ENCODE measurements around the gene FHL2. TPM values are rescaled to one million over a fixed set of nuclear protein-coding genes. Genes with fewer than 3 reads are reported as not detected.

FHL2 gene
- total RNA-seq, 2 experiments from 2014 or later: 3.3 to 4.4 TPM

GRCh38 chr2:105338020-105338385 lies 60.8 kb downstream of the FHL2 start:
- ATAC-seq: peak; percentile 10

GRCh38 chr2:105337122-105338019 lies 61.5 kb downstream of the FHL2 start, which contains the start of gene C2orf49:
Gene C2orf49 (plus strand): TSS chr2:105337540. CDS start chr2:105337588, 48 bp downstream.
- DNase-seq (peak; percentile 93), ATAC-seq (peak; percentile 91)
- ChIA-PET POLR2A (interaction anchor here (0.5 to 1.7 kb wide), 3 partner anchors 9 to 1004 kb away, joined by 3 to 14 read pairs (median 4); no protein-coding TSS in a partner anchor), CTCF (interaction anchor here (1.0 to 1.3 kb wide), 2 partner anchors 10 to 26 kb away, joined by 3 to 7 read pairs; no protein-coding TSS in a partner anchor)
- Mint-ChIP-seq H3K9me3 (no peaks in the 10 kb centered on the region), H3K4me3 (peak within 1 kb of the TSS; percentile 96), H3K36me3 (ENCODE audit: low read depth) (peaks cover 19% of the 10 kb centered on the region), H3K27me3 (no peaks in the 10 kb centered on the region), H3K27ac (peak within 1 kb of the TSS; percentile 100), H3K4me1 (ENCODE audit: low read depth) (peaks cover 30% of the 10 kb centered on the region)
- no peak for TF ChIP-seq CTCF (IDR thresholded peaks at IDR 0.05)
- intact Hi-C loops (cut with micrococcal nuclease): no loop called here

More at GRCh38 chr2:105338020-105338385, 60.8 kb downstream of the FHL2 start:
- Mint-ChIP-seq H3K9me3 (no peaks in the 10 kb centered on the region), H3K4me1 (ENCODE audit: low read depth) (peaks cover 30% of the 10 kb centered on the region), H3K4me3 (peak overlapping the region; percentile 96), H3K27ac (peak overlapping the region; percentile 100), H3K27me3 (no peaks in the 10 kb centered on the region), H3K36me3 (ENCODE audit: low read depth) (peaks cover 23% of the 10 kb centered on the region)
- no peak for TF ChIP-seq CTCF (IDR thresholded peaks at IDR 0.05)
- ChIA-PET POLR2A (interaction anchor here (0.9 to 1.7 kb wide), 3 partner anchors 9 to 31 kb away, joined by 3 to 14 read pairs (median 4); no protein-coding TSS in a partner anchor), CTCF (interaction anchor here (1.0 to 1.5 kb wide), 4 partner anchors 10 to 253 kb away, joined by 3 to 7 read pairs (median 4); no protein-coding TSS in a partner anchor)
- DNase-seq: no peak
- intact Hi-C loops (cut with micrococcal nuclease): no loop called here

- intact Hi-C loops (cut with micrococcal nuclease): no loop called here
- peak overlapping the region; percentile 96 for H3K4me3 Mint-ChIP-seq
- peaks cover 30% of the 10 kb centered on the region for H3K4me1 Mint-ChIP-seq (ENCODE audit: low read depth)
- H3K9me3 Mint-ChIP-seq: no peaks in the 10 kb centered on the region
- no peak for TF ChIP-seq CTCF (IDR thresholded peaks at IDR 0.05)
- ATAC-seq (no peak), DNase-seq (no peak)
- POLR2A ChIA-PET: interaction anchor here (1.7 kb wide), 1 partner anchor 9 kb away, joined by 14 read pairs; no protein-coding TSS in a partner anchor
- H3K27ac Mint-ChIP-seq: peak overlapping the region; percentile 100
- H3K36me3 Mint-ChIP-seq (ENCODE audit: low read depth): peaks cover 17% of the 10 kb centered on the region
- no peaks in the 10 kb centered on the region for H3K27me3 Mint-ChIP-seq
- CTCF ChIA-PET: no interaction called here
Measured at GRCh38 chr2:105336786-105337121, 62.1 kb downstream of the FHL2 start.

GRCh38 chr2:105335469-105335868 lies 63.4 kb downstream of the FHL2 start:
- POLR2A ChIA-PET: no interaction called here

More at GRCh38 chr2:105335469-105335868, 63.4 kb downstream of the FHL2 start:
- peak overlapping the region; percentile 52 for H3K27ac Mint-ChIP-seq
- H3K9me3 Mint-ChIP-seq: no peaks in the 10 kb centered on the region
- H3K27me3 Mint-ChIP-seq: no peaks in the 10 kb centered on the region
- no peak for ATAC-seq
- peak overlapping the region; percentile 96 for H3K4me3 Mint-ChIP-seq
- DNase-seq: no peak
- CTCF ChIA-PET: interaction anchor here (0.9 to 1.2 kb wide), 2 partner anchors 9 to 221 kb away, joined by 4 to 5 read pairs; no protein-coding TSS in a partner anchor
- no peak for TF ChIP-seq CTCF (IDR thresholded peaks at IDR 0.05)
- peaks cover 36% of the 10 kb centered on the region for H3K4me1 Mint-ChIP-seq (ENCODE audit: low read depth)
- intact Hi-C loops (cut with micrococcal nuclease): no loop called here
- H3K36me3 Mint-ChIP-seq (ENCODE audit: low read depth): peaks cover 8% of the 10 kb centered on the region
